Thymus (tissue), 11 donors: ENCODE measurements around the gene ANTKMT. TPM values are rescaled to one million over a fixed set of nuclear protein-coding genes. Genes with fewer than 3 reads are reported as not detected.

Experiments
- DNase-seq, 9 donors: peaks; one replicate each; pipeline ENCODE4 v3.0.0-alpha.2; 2013; ENCODE audit warnings: low spot score in 9 of 9, low read depth in 6 of 9, missing footprints in 1 of 9
- H3K27ac ChIP-seq, 2 donors: one replicate each; pipeline ENCODE4 v1.5.1; 2013; ENCODE audit warnings: control low read depth in 1 of 2, low read depth in 1 of 2, low read length in 1 of 2, mild to moderate bottlenecking in 1 of 2, moderate library complexity in 1 of 2
- H3K27me3 ChIP-seq, 2 donors: one replicate each; pipeline ENCODE4 v1.5.1; 2013; ENCODE audit warnings: low read length in 1 of 2; ENCODE audit not compliant: control insufficient read depth in 2 of 2, insufficient read depth in 1 of 2
- H3K36me3 ChIP-seq, 2 donors: one replicate each; pipeline ENCODE4 v1.5.1; 2013; ENCODE audit warnings: low read length in 1 of 2, mild to moderate bottlenecking in 1 of 2, moderate library complexity in 1 of 2; ENCODE audit not compliant: control insufficient read depth in 2 of 2, insufficient read depth in 2 of 2
- H3K4me1 ChIP-seq, 2 donors: one replicate each; pipeline ENCODE4 v1.5.1; 2013; ENCODE audit warnings: low read length in 2 of 2; ENCODE audit not compliant: control insufficient read depth in 2 of 2, insufficient read depth in 2 of 2
- H3K4me3 ChIP-seq, 2 donors: one replicate each; pipeline ENCODE4 v1.5.1; 2013; ENCODE audit warnings: low read length in 2 of 2, control low read depth in 1 of 2, mild to moderate bottlenecking in 1 of 2
- H3K9me3 ChIP-seq, 2 donors: one replicate each; pipeline ENCODE4 v1.5.1; 2013; ENCODE audit warnings: low read length in 1 of 2, mild to moderate bottlenecking in 1 of 2; ENCODE audit not compliant: control insufficient read depth in 2 of 2, insufficient read depth in 1 of 2
- WGBS: extraction: QIAGEN DNeasy Blood & Tissue Kit; methylation state at CpG from one replicate; pipeline ENCODE4 v1.1.7; 2013; 5-methylcytosine and 5-hydroxymethylcytosine counted together
- polyA plus RNA-seq: library from polyadenylated mRNA; stranded (reverse); fragments of 200-250 nt; gene quantifications from one replicate; pipeline ENCODE4 v1.2.3, GENCODE V29; 2013
- total RNA-seq: library from RNA; stranded (reverse); fragments of 120-200 nt; gene quantifications from one replicate; pipeline ENCODE4 v1.2.4, GENCODE V29; 2013
- donor health status: healthy.

Gene ANTKMT
- total and polyA plus RNA-seq, 2 donors, result 53.9 to 56.2 TPM

GRCh38 chr16:760545-761343 lies 39.8 kb downstream of the ANTKMT start, which contains the start of gene MSLN:
Gene MSLN (plus strand): TSS chr16:760734. CDS start chr16:762681, 1,947 bp downstream.
- Histone ChIP-seq H3K4me3 (no peak within 1 kb of the TSS), H3K27ac (no peak within 1 kb of the TSS), H3K27me3 (peaks cover 0 to 9% of the 10 kb centered on the region in 2 donors), H3K9me3 (no peaks in the 10 kb centered on the region), H3K36me3 (no peaks in the 10 kb centered on the region), H3K4me1 (no peaks in the 10 kb centered on the region)
- WGBS, result 95% methylated on average over 37 of the region's 37 CpGs
- no peak for DNase-seq

GRCh38 chr16:761625-762513 lies 40.9 kb downstream of the ANTKMT start:
- 88% methylated on average over 22 of the region's 22 CpGs for WGBS
- no peaks in the 10 kb centered on the region for H3K36me3 ChIP-seq
- H3K27me3 ChIP-seq, result peaks cover 0 to 6% of the 10 kb centered on the region in 2 donors
- H3K4me3 ChIP-seq, result no peak overlapping the region
- H3K27ac ChIP-seq, result no peak overlapping the region
- no peaks in the 10 kb centered on the region for H3K9me3 ChIP-seq
- DNase-seq, result no peak
- H3K4me1 ChIP-seq, result no peaks in the 10 kb centered on the region

GRCh38 chr16:762595-763268 lies 41.8 kb downstream of the ANTKMT start:
- Histone ChIP-seq H3K36me3 (no peaks in the 10 kb centered on the region), H3K9me3 (no peaks in the 10 kb centered on the region), H3K4me1 (no peaks in the 10 kb centered on the region), H3K27ac (no peak overlapping the region), H3K27me3 (peaks cover 0 to 6% of the 10 kb centered on the region in 2 donors), H3K4me3 (no peak overlapping the region)
- 93% methylated on average over 17 of the region's 17 CpGs for WGBS
- DNase-seq, result no peak

GRCh38 chr16:763369-764183 lies 42.6 kb downstream of the ANTKMT start:
- H3K4me1 ChIP-seq, result no peaks in the 10 kb centered on the region
- no peak overlapping the region for H3K27ac ChIP-seq
- H3K4me3 ChIP-seq, result no peak overlapping the region
- 91% methylated on average over 21 of the region's 21 CpGs for whole genome bisulfite sequencing
- H3K9me3 ChIP-seq, result no peaks in the 10 kb centered on the region
- no peak for DNase-seq
- H3K27me3 ChIP-seq, result peaks cover 0 to 11% of the 10 kb centered on the region in 2 donors
- no peaks in the 10 kb centered on the region for H3K36me3 ChIP-seq

GRCh38 chr16:764184-764750 lies 43.3 kb downstream of the ANTKMT start:
- DNase-seq, result no peak
- H3K27ac ChIP-seq, result no peak overlapping the region
- no peak overlapping the region for H3K4me3 ChIP-seq
- H3K9me3 ChIP-seq, result no peaks in the 10 kb centered on the region
- no peaks in the 10 kb centered on the region for H3K36me3 ChIP-seq
- H3K4me1 ChIP-seq, result no peaks in the 10 kb centered on the region
- 92% methylated on average over 20 of the region's 20 CpGs for WGBS
- H3K27me3 ChIP-seq, result peaks cover 0 to 16% of the 10 kb centered on the region in 2 donors

GRCh38 chr16:764848-765487 lies 44.0 kb downstream of the ANTKMT start:
- 95% methylated on average over 38 of the region's 38 CpGs for WGBS
- H3K9me3 ChIP-seq, result no peaks in the 10 kb centered on the region
- H3K27ac ChIP-seq, result no peak overlapping the region
- H3K27me3 ChIP-seq, result peaks cover 0 to 20% of the 10 kb centered on the region in 2 donors
- H3K36me3 ChIP-seq, result no peaks in the 10 kb centered on the region
- H3K4me1 ChIP-seq, result no peaks in the 10 kb centered on the region
- no peak overlapping the region for H3K4me3 ChIP-seq
- DNase-seq, result no peak

GRCh38 chr16:765488-765865 lies 44.5 kb downstream of the ANTKMT start:
- Histone ChIP-seq H3K27me3 (peaks cover 0 to 20% of the 10 kb centered on the region in 2 donors), H3K4me3 (no peak overlapping the region), H3K9me3 (no peaks in the 10 kb centered on the region), H3K36me3 (no peaks in the 10 kb centered on the region), H3K4me1 (no peaks in the 10 kb centered on the region), H3K27ac (no peak overlapping the region)
- no peak for DNase-seq
- 97% methylated on average over 29 of the region's 29 CpGs for WGBS
